HepG2 (cell line): Measurements from ENCODE around the gene SHISA7. TPM values are rescaled to one million over a fixed set of nuclear protein-coding genes. Genes with fewer than 3 reads are reported as not detected.

Source experiments
- BHLHE40 ChIP-seq: IDR thresholded peaks from 2 replicates; pipeline ENCODE4 v1.6.1; 2011; ENCODE audit warnings: low read length, improper control_type of control experiment
- CBX5 ChIP-seq: sonication (generic); formaldehyde crosslinking; IDR thresholded peaks from 2 replicates; pipeline ENCODE4 v1.4.0; 2020; ENCODE audit warnings: missing genetic modification reagents, borderline replicate concordance
- EEA1 ChIP-seq: sonication (generic); formaldehyde crosslinking; IDR thresholded peaks from 2 replicates; pipeline ENCODE4 v1.5.1; 2020; ENCODE audit warnings: mild to moderate bottlenecking, missing genetic modification reagents, borderline replicate concordance
- HOXA5 ChIP-seq: sonication (generic); formaldehyde crosslinking; IDR thresholded peaks from 2 replicates; pipeline ENCODE4 v1.4.0; 2020; ENCODE audit warnings: missing genetic modification reagents
- JUND ChIP-seq: sonication (generic); formaldehyde crosslinking; IDR thresholded peaks from 2 replicates; pipeline ENCODE4 v1.8.0; 2022; ENCODE audit warnings: mild to moderate bottlenecking, missing genetic modification reagents
- KDM1A ChIP-seq: IDR thresholded peaks from 2 replicates; pipeline ENCODE4 v1.6.1; 2016; ENCODE audit warnings: missing compliant biosample characterization
- KLF6 ChIP-seq: IDR thresholded peaks from 2 replicates; pipeline ENCODE4 v1.8.0; 2016; ENCODE audit warnings: missing biosample characterization, missing genetic modification reagents
- MAX ChIP-seq: IDR thresholded peaks from 2 replicates; pipeline ENCODE4 v1.6.1; 2012; ENCODE audit warnings: inconsistent platforms
- MED8 ChIP-seq: sonication (generic); formaldehyde crosslinking; IDR thresholded peaks from 2 replicates; pipeline ENCODE4 v1.8.1; 2023; ENCODE audit warnings: mild to moderate bottlenecking, missing genetic modification reagents; ENCODE audit not compliant: insufficient replicate concordance
- MEF2D ChIP-seq: sonication (generic); formaldehyde crosslinking; IDR thresholded peaks from 2 replicates; pipeline ENCODE4 v1.5.1; 2020; ENCODE audit warnings: mild to moderate bottlenecking, missing genetic modification reagents
- POLR2G ChIP-seq: fragments of 200-400 bp; formaldehyde crosslinking; IDR thresholded peaks from 2 replicates; pipeline ENCODE4 v1.6.1; 2018; ENCODE audit warnings: mild to moderate bottlenecking, low read depth, low read length, moderate library complexity
- SAP130 ChIP-seq: IDR thresholded peaks from 2 replicates; pipeline ENCODE4 v1.6.1; 2016; ENCODE audit warnings: low read depth
- SRY ChIP-seq: sonication (generic); formaldehyde crosslinking; IDR thresholded peaks from 2 replicates; pipeline ENCODE4 v1.8.0; 2022; ENCODE audit warnings: mild to moderate bottlenecking, missing genetic modification reagents
- TCF12 ChIP-seq, 2 experiments: fragments of 450-650 bp in 1 of 2; sonication (generic) in 1 of 2; formaldehyde crosslinking in 1 of 2; IDR thresholded peaks; 2 replicates each; pipeline versions ENCODE4 v1.6.1 to v1.8.0; 2017 to 2022; ENCODE audit warnings: antibody characterized with exemption in 1 of 2, mild to moderate bottlenecking in 1 of 2, missing genetic modification reagents in 1 of 2, moderate library complexity in 1 of 2
- THAP11 ChIP-seq: IDR thresholded peaks from 2 replicates; pipeline ENCODE4 v1.6.1; 2016; ENCODE audit warnings: missing biosample characterization, missing genetic modification reagents
- XRCC5 ChIP-seq: fragments of 200-400 bp; formaldehyde crosslinking; optimal IDR thresholded peaks from 2 replicates; pipeline ENCODE3; 2017; ENCODE audit warnings: mild to moderate bottlenecking, low read length
- ZBTB21 ChIP-seq: sonication (generic); formaldehyde crosslinking; IDR thresholded peaks from 2 replicates; pipeline ENCODE4 v1.4.0; 2020; ENCODE audit warnings: missing genetic modification reagents
- ZBTB7A ChIP-seq: sonication (generic); formaldehyde crosslinking; IDR thresholded peaks from 2 replicates; pipeline ENCODE4 v1.8.0; 2022; ENCODE audit warnings: mild to moderate bottlenecking, missing genetic modification reagents
- ZFP37 ChIP-seq: sonication (generic); formaldehyde crosslinking; IDR thresholded peaks from 2 replicates; pipeline ENCODE4 v1.4.0; 2020; ENCODE audit warnings: missing genetic modification reagents, borderline replicate concordance
- ZKSCAN8 ChIP-seq: IDR thresholded peaks from 2 replicates; pipeline ENCODE4 v1.6.1; 2016; ENCODE audit warnings: borderline replicate concordance, missing genetic modification reagents, missing compliant biosample characterization
- ZNF354B ChIP-seq: sonication (generic); formaldehyde crosslinking; IDR thresholded peaks from 2 replicates; pipeline ENCODE4 v1.8.0; 2022; ENCODE audit warnings: mild to moderate bottlenecking, missing genetic modification reagents
- ZNF558 ChIP-seq: sonication (generic); formaldehyde crosslinking; IDR thresholded peaks from 2 replicates; pipeline ENCODE4 v1.9.0; 2022; ENCODE audit warnings: mild to moderate bottlenecking, missing genetic modification reagents, borderline replicate concordance
- ZNF687 ChIP-seq: sonication (generic); formaldehyde crosslinking; IDR thresholded peaks from 2 replicates; pipeline ENCODE4 v1.5.1; 2020; ENCODE audit warnings: mild to moderate bottlenecking, missing genetic modification reagents, moderate library complexity
- ZNF766 ChIP-seq: sonication (generic); formaldehyde crosslinking; IDR thresholded peaks from 2 replicates; pipeline ENCODE4 v1.5.0; 2020; ENCODE audit warnings: missing genetic modification reagents, borderline replicate concordance
- ZNF784 ChIP-seq: sonication (generic); formaldehyde crosslinking; IDR thresholded peaks from 2 replicates; pipeline ENCODE4 v1.5.1; 2020; ENCODE audit warnings: missing genetic modification reagents, mild to moderate bottlenecking, borderline replicate concordance
- polyA plus RNA-seq, 8 experiments: library from polyadenylated mRNA; depleted of rRNA in 3 of 8; stranded (reverse) in 7 of 8; unstranded in 1 of 8; fragments of >200 nt; fragmentation: Illumina TruSeq in 4 of 8; extraction: Trizol in 4 of 8; gene quantifications; 2 replicates each; pipeline versions ENCODE4 v1.2.1 to v1.2.3, GENCODE V29; 2011 to 2016; ENCODE audit warnings: low read depth in 4 of 8, missing spikeins in 1 of 8, mixed read lengths in 1 of 8; ENCODE audit not compliant: insufficient read depth in 1 of 8
- total RNA-seq, 5 experiments: library from RNA; depleted of rRNA; stranded (reverse); fragments of >200 nt; fragmentation: Illumina TruSeq; extraction: Trizol; gene quantifications; 2 replicates each; pipeline ENCODE4 v1.2.3, GENCODE V29; 2016; ENCODE audit warnings: low read depth in 1 of 5
- TF ChIP-seq, protein P1 (sequence below): sonication (generic); formaldehyde crosslinking; IDR thresholded peaks from 2 replicates; pipeline ENCODE4 v1.5.0; 2020; ENCODE audit warnings: missing genetic modification reagents

Gene SHISA7
- total and polyA plus RNA-seq, 2 of the 13 experiments (the other 11 are each of a cell fraction or from before 2014, with no cell fraction given): not detected

DNA sequence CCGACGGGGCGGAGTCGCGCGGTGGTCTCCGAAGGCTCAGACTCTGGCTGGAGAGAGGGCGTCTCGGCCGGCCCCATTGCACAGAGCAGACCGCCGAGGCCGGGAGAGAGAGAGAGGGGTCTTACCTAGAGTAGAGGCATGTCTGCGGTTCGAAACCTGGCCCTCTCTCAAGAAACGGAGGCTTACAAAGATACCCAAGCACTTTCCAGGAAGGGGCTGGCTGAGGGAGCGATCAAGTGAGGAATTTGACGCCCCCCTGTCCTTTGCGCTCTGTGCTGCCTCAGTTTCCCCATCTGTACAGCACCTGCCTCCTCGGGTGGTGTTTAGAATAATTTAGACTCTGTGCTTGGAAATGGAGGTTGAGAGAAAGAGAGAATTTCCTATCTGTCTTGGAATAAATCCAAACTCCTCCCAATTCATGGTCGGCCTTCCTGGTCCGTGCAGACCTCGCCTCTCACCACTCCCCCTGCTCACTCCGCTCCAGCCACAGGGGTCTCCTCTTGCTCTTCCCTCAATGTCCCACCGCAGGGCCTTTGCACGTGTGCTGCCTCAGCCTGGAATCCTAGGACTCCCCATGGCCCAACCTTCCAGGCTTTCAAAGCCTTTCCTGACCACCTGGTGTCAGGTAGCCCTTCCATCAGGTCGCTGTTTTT lies 19.0 kb upstream of the SHISA7 start (continued):
- TF ChIP-seq MEF2D (CRISPR knock-in tag): no peak
- 0 out of 2 replicates have a peak, but pooled peaks have one; percentile 16 for TF ChIP-seq ZFP37 (CRISPR knock-in tag)
- no peak for TF ChIP-seq ZBTB7A (CRISPR knock-in tag)
- TF ChIP-seq XRCC5: no peak
- peak; percentile 20; the same call in 1 of the 2 replicates for TF ChIP-seq MAX
- TF ChIP-seq EEA1 (CRISPR knock-in tag): peak; percentile 75; the same call in 1 of the 2 replicates
- TF ChIP-seq ZBTB21: no peak
- no peak for TF ChIP-seq HOXA5 (CRISPR knock-in tag)
- TF ChIP-seq BHLHE40: no peak
- no peak for TF ChIP-seq JUND
- no peak for TF ChIP-seq CBX5 (CRISPR knock-in tag)
- 0 out of 2 replicates have a peak, but pooled peaks have one; percentile 40 for TF ChIP-seq ZNF558
- TF ChIP-seq SRY (CRISPR knock-in tag): 0 out of 2 replicates have a peak, but pooled peaks have one; percentile 27
- TF ChIP-seq ZNF687 (CRISPR knock-in tag): 0 out of 2 replicates have a peak, but pooled peaks have one; percentile 11
- peak; percentile 30 for TF ChIP-seq MED8 (CRISPR knock-in tag)
- TF ChIP-seq POLR2G: peak; percentile 85
- TF ChIP-seq SAP130 (CRISPR knock-in tag): no peak
- no peak for TF ChIP-seq ZNF784
- 0 out of 2 replicates have a peak, but pooled peaks have one; percentile 13 for TF ChIP-seq KDM1A (CRISPR knock-in tag)
- TF ChIP-seq, protein P1, sequence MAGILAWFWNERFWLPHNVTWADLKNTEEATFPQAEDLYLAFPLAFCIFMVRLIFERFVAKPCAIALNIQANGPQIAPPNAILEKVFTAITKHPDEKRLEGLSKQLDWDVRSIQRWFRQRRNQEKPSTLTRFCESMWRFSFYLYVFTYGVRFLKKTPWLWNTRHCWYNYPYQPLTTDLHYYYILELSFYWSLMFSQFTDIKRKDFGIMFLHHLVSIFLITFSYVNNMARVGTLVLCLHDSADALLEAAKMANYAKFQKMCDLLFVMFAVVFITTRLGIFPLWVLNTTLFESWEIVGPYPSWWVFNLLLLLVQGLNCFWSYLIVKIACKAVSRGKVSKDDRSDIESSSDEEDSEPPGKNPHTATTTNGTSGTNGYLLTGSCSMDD (CRISPR knock-in tag): no peak
- TF ChIP-seq KLF6 (CRISPR knock-in tag): no peak
- no peak for TF ChIP-seq THAP11
- TF ChIP-seq TCF12 (IDR thresholded peaks at IDR 0.05): no peak
- 0 out of 2 replicates have a peak, but pooled peaks have one; percentile 30 for TF ChIP-seq TCF12 (CRISPR knock-in tag; IDR thresholded peaks at IDR 0.05)
- no peak for TF ChIP-seq ZKSCAN8 (CRISPR knock-in tag)
- 0 out of 2 replicates have a peak, but pooled peaks have one; percentile 47 for TF ChIP-seq ZNF354B (CRISPR knock-in tag)
- no peak for TF ChIP-seq ZNF766 (CRISPR knock-in tag)
